Effector CD4-positive, alpha-beta T cell (primary cell): ENCODE results near the gene ZNF438.

Experiments
- DNase-seq: peaks from one replicate; pipeline ENCODE4 v3.0.0-alpha.2; 2020

Gene ZNF438

DNA sequence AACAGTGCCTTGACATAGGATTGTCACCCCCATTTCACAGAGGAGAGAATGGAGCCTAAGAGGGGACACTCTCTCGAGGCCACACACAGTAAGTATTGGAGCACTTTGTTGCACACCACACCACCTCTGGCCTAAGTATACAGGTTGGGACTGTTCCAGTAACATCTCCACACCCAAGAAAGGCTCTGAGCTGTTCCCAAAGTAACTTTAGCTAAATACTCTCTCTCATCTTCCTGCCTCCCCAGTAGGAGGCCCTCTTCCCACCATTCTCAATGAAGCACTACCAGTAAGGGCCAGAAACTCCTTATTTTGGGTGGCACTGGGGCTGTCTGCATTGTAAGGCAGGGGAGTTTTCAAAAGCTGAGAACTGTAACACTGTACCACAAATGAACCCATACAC is 189.5 kb downstream of the ZNF438 start:
- no peak for DNase-seq

DNA sequence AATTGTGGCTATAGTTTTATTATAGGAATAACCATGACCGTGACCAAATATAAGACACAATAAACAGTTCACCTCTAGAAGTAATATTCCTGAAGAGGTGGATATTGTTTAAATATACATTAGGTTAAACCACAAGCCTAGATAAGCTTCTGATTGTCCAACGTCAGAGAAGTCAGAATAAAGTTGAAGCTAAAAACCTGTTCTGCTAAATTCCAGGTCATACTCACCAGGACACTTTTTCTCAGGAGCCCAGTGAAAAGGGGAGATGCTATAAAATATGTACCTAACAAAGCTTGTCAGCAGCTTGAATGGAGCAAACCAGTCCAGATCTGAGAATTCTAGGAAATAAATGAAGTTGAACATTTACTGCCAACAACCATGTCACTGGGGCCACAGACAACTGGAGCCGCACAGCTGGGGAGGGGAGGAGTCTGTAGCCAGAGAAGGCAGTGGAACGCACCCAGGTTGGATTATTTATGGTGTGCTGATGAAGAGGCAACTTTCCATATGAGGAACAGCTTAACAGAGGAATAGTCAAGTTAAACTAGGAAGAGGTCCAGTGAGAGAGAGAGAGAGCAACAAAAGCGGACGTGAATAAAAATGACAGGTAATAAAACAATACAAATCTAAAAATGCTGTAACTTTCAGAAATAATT is 191.1 kb downstream of the ZNF438 start:
- DNase-seq, result no peak

DNA sequence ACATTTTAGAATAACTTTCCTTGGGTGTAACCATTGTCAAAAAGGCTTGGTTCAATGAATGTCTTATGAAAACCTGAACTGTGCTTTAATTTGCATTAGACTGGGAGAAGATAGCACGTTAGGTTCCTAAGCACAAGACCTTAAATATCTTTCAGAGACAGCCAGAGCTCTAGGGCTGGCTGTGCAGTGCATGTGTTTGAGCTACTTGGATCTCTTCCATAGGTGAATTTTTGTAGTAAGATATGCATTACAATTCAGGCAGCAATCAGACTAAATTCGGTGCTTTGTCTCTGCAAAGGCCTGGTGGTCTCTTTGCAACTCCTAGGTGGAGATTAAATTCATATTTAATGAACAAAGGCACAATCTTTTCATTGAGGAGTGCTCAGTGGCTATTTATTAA is 192.0 kb downstream of the ZNF438 start:
- no peak for DNase-seq

DNA sequence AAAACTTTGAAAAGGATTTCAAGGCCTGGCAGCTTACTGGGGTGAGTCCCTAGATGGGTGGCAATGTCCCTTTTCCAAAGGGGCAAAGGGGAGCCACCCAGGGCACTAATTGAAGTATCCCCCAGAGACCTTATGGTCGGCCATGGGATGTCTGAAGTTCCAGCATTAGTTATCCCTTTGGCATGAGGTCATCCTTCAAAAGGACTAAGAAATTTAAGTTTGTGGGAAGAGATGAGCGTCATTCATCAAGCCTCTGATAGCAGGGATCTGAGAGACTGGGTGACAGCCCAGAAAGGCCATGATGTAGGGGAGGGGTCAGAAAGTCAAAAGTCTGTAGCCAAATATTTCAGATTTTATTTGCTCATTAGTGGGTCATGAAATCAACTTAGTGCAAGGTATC is 195.3 kb downstream of the ZNF438 start:
- no peak for DNase-seq

DNA sequence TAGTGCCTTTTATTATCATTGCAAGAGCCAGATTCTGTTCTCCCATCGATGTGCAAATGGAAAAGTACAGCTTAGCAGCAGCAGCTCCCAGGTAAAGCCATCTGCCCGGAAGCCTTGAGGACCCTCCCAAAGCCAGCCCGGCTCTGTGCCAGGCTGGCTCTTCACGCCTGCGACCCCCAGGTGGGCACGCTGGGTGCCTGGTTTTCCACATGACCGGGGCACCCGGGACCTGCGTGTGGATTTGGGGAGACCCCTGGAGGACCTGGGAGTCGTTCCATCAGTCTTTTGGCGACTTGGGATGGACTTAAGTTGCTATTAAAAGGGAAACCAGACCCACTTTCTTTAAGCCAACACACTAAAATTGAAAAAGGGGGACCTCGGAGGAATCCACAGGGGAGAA is 196.5 kb downstream of the ZNF438 start:
- no peak for DNase-seq

DNA sequence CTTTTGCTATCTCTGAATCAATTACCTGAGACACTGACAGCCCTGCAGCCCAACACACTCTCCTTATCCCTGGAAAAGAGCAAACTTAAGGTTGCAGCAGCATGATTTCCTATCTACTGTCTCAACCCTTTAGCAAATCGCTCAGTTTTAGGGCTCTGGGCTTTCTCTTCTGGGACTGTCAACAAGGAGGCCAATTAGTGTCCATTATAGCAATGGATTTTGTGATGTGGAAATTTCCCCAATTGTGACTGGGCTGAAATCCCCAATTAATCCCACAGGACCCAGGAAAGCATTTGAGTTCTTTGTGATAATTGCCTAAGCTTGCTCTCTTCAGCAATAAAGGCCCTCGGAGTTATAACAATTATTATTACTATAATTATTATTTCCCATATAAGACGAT is 197.0 kb downstream of the ZNF438 start:
- DNase-seq, result no peak

DNA sequence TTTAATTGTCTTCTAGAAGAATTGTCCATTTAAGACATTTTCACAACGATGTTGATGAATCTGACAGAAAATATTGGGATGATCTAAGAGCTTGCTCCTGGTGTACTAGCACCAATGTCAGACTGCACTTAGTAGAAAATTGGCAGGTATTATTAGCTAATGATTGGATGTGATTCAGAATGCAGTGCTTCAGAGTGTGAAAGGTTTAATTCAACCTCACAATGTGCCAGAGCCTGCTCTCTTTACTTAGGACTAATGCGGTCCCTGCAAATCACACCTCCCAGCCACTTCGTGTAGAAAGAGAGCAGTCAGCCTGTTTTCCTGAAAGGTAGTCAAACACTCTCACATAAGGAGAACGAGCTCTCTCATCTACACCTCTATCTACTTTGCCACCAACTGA is 197.5 kb downstream of the ZNF438 start:
- no peak for DNase-seq

DNA sequence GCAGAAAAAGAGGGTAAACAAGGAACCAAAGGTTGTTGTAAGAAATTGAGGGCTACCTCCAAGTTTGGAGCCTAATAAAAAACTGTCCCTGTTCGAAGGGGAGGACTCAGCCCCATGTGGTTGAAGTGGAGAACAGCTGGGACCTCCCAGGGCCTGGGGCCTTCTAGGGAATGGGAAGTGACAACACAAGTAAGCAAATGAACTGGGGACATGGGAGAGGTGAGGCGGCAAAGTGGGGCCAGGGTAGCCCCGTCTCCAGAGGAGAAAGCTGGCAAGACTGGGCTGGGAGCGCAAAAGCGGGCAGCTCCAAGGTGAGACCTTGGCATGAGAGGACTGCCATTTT is 198.1 kb downstream of the ZNF438 start:
- DNase-seq, result no peak

DNA sequence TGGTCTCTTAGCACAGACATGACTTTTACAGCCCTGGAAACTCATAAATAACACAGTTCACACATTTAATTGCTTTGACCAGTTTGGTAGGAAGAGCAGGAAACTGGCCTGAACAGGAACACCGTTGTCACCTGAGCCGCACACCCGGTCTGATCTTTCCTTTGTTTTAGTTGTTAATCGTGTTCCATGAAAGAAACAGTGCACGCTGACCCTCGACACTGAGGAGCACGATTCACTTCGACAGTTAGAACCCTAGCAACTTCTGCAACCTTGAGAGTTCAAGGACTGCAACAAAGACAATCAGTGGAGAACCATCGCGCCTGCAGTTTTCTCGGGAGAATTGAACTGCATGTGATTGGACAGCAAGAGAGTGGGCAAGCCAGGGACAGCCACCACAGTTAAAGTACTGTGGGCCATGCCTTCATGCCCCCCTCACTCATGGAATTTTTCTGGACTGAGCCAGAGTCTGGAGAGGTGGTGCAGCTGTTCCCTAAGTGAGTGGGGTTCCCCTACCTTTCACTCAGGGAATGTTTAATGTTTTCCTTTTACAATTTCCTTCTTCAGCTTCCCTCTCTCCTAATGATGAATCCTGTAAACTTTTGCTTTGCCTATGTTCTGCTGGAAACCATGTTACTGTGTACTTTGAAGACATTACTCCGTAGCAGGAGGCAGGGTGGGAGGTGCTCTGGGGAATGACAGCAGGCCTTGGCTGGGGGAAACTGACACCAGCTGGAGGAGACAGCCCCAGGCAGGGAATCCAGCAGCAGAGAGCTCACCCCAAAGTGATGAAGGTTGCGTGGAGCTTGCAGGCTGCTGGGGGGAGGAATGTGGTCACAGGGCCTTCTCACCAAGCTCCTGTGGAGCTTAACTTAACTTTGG is 198.7 kb downstream of the ZNF438 start:
- no peak for DNase-seq

DNA sequence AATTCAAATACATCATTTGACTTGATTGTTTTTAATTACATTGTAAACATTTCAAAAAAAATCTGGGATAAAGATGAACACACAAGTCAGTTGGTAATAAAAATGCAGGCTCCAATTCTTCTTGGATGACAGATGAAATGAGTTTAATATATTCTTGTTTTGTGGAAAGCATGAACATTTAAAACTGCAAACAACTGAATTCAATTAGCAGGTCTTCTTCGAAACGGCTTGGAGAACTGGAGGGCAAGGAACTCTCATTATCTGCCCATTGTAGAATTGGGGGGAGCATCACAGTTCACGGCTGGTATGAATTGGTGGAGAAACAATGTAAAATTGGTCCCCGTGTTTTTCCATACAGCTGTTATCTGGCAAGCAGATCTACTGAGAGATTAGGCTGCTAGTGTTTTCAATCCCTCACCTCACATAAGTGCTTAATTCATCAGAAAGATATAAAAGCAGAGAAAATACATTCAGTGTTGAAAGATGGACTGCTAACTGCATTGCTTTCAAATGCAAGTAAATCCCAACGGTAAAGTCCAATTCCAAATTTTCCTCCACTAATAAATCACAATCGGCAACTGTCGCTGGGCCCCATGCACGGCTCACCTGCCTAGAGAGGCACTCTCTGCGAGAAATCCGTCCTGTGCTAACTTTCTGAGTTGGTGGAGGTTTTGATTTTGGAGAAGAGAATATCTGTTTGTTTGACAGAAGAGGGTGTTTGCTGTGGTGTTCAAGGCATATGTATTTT is 199.5 kb downstream of the ZNF438 start:
- no peak for DNase-seq

DNA sequence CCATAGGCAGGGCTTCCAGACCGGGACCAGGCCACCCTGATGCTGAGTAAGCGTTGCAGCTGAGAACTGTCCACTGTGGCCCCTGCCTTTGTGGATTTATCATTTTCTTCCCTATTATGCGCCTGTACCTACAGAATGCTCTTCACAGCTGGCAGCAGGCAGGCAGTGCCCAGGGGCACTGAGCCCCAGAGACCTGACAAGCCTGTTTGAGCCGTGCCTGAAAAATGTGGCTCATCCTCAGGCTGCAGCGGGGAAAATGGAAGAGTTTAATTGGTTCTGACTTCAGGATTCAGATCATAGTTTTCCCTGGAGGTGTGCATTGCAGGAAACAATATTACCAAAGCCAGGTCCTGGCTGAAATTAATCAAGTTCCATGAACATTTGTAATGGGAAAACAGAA is 200.2 kb downstream of the ZNF438 start:
- no peak for DNase-seq

DNA sequence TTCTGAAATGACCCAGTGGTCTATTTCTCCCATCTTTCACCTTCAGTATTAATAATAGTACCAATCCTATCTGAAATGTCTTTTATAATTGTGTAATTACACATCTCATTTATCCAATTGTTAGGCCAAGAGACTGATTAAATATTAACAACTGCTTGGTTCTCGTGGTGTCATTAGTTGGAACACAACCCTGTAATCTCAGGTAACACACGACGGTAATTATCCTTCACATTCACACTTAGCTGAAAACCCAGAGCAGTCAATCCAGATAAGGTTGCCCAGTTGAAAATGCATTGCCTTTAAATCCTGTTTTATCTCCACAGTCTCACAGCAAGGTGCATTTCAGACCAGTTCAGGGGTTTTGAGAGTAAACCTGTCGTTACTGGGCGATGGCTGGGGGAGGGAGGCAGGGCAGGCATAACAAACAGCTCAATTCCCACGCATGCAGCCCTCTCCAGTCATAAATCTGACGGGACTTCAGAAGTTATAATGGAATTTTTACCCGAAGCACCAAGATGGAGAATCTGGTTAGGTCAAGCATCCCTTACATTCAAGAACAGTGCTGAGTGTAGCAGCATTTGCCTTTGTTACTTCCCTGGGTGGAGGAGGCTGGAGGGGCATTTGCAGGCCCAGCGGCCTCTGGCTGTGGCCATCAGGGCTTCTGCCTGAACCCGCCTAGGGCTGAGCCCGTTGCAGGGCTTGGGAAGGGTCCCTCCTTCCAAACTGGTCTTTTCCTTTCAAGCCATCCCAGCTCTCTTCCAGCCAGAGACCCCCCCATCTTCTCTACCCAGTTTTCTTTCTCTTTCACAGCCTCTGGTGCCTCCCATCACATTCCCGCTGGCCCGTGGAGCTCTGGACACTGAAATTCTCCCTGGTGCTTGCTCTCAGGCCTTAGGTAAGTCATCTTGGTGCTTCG is 201.1 kb downstream of the ZNF438 start:
- DNase-seq, result no peak

DNA sequence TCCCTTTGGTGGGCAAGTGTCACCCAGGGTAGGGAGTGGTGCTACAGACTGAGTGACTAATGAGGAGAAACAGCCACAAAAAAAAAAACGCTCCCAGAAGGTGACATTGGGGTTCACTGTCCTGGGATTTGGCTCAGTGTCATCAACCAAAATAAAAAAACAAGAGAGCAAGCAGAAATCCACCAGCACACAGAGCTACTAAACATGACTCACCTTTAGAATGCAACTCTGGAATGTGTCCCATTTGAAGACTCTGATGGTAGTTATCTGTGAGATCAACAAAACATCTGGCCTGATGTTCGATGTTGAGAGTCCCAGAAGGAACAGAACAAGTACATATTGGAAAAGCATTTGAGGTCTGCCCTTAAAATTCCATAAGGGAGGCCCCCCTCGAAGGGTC is 201.8 kb downstream of the ZNF438 start:
- DNase-seq, result no peak

DNA sequence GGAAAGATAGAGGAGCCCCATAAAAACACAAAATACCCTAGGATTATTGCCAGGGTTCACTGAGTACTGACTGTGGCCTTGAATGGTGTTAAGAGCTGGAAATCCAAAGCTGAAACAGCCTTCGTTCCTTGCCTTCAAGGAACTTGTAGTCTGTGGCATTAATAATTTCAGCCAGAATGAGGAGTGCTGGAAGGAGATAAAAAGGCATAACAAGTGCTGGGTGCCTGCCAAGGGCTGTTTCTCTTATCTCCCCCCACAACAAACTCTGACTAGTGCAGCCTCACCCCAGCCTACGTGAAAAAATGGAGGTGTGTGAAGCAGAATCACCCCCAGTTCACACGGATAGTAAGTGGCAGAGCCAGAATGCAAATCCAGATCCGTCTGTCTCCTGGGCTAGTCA is 203.0 kb downstream of the ZNF438 start:
- DNase-seq, result no peak

DNA sequence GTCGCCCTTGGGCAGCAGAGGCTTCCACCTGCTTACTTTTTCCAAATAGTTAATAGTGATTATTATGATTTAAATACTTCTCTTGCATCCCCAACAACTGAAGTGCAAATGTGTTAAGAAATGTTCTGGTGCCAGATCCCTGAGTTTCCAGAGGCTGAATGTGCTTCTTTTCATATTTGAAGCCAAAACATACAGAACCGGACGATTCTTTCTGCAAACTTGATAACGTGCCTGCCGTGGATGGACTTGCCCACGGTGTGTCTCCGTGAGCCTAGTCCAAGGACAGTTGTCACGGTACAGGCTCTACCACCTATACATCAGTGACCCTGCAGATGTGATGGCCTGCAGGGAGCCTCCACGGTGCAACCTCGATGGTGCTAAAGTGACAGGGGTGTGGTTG is 203.5 kb downstream of the ZNF438 start:
- no peak for DNase-seq

DNA sequence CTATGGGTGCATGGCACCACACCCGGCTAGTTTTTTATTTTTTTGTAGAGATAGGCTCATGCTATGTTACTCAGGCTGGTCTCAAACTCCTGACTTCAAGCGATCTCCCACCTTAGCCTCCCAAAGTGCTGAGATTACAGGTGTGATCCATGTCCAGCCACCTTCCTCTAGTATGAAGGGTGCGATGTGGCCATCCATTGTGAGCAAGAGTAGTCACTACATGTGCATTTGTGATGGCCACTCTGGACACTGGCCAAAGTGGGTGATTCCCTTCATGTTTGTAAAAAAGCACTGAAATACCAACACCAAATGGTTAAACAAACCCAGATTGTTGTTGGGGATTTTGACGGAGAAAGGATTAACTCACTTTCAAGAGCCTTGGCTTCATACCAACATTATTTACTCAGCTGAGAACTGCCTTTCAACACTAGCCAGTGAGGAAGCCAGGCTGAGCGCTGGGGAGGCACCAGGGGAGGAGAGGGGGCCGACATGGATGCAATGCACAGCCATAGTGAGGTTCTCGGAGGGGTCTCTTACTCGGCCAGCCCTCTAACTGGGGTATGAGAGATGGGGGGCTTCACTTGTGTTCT is 204.0 kb downstream of the ZNF438 start:
- no peak for DNase-seq

DNA sequence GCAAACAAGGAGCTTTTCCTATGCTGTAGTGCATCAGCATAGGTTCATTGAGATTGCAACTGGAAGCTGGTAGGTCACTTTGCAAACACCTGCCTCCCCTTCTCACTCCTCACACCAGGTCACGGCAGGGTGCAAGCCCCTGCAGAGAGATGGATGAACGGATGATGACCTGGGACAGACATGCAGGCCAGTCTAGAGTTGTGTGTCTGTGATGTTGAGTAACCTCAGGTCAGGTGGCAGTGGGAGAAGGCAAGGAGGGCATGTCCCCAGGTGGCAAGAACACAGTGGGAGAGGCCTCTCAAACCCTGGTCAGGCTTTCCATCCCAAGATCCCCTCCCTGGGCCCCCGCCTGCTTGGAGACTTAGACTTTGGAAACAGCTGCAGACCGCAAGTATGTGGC is 205.0 kb downstream of the ZNF438 start:
- DNase-seq, result no peak

DNA sequence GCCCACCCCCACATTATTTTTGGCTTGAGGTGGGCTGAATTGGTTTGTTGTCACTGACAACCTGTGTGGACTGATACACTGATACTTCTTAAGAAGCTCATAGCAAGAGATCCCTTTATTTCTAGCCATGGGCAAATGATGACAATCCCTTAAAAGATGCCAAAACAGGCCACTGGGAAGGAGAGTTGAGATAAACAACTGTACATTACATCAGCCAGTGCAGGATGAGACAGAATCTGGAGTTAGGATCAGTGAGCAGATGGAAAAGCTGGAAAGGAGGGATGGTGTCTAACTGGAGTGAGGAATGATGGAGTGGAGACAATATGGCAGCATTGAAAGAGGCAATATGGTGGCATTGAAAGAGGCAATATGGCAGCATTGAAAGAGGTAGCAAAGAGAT is 206.2 kb downstream of the ZNF438 start:
- no peak for DNase-seq

DNA sequence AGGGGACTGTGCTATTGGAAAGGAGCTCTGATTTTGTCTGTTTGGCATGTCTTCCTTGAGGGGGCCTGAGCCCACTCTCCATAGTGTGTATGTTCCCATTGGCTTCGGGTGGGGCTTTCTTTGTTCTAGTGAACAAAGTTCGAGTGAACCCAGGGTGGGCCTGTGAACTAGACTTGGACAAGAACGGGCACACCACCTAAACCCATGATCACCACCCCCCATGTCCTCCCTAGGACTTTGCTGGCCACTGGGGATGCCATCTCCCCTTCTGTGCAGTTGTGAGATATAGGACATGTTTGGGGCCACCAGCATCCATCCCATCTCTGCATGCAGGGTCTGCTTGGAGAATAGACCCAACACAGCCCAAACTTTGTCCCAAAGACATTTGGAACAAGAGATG is 206.6 kb downstream of the ZNF438 start:
- DNase-seq, result no peak

DNA sequence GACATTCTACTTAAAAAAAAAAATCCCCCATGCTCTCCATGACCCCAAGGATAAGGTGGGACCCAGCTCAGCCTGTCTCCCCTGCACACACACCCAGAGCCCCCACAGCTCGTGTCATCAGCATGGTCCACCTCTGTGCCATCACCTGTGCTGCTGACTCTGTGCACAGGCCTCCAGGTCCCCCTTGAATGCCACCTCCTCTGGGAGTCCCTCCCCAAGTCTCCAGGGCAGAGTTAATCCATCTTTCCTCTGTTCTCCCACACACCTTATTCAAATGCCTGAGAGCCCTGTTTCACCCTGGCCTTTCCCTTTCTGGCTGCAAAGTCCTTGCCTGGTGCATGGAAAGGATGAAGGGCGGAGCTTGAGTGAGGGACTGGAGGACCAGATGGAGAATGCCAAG is 208.0 kb downstream of the ZNF438 start:
- no peak for DNase-seq

DNA sequence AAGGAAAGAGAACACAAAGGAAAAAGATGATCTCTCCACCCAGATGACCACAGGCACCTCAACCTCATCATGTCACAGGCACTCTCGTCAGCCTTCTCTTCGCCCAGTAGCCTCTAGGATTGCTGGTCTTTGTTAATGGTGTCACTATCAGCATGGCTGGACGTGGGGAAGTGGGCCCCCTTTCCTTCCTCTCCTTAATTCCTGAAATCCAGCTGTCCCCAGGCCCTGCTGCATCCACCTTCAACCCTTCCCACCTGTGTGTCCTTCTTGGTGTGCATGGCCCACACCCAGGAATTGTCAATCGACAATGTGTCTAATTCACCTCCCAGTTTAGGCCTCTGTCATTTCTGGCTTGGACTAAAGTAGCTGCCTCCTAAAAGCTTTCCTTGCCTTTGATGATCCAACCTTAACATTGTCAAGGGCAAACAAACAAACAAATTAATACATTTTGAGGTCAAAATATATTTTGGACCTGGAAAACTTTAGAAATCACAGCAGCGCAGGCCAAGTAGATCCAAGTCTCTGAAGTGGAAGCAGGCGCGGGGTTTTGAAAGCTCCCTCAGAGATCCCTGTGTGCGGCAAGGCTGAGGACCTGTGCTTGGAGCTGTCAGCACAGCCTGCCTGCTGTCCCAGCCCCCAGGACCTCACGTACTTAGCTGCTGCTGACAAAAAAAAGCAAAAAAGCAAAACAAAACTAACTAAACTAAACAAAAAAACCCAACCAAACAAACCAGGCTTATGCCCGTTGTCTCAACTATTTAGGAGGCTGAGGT is 208.8 kb downstream of the ZNF438 start:
- DNase-seq, result no peak
